ENCODE results near the gene FLNC. TPM values are rescaled to one million over a fixed set of nuclear protein-coding genes. Genes with fewer than 3 reads are reported as not detected.

Gene FLNC
- total RNA-seq, 1 donor from 2014 or later = 149 TPM

GRCh38 chr7:128794436-128794835, 35.8 kb upstream of the FLNC start:
- TF ChIP-seq CTCF (conservative IDR thresholded peaks at IDR 0.05; ENCODE audit: low read depth, low read length) = no peak
- no peak for DNase-seq (ENCODE audit: low read depth)
- no peak overlapping the region for H3K4me3 ChIP-seq (ENCODE audit: low read depth, low read length)

- DNase-seq (ENCODE audit: low read depth) = no peak
- no peak overlapping the region for H3K4me3 ChIP-seq (ENCODE audit: low read depth, low read length)
- TF ChIP-seq CTCF (conservative IDR thresholded peaks at IDR 0.05; ENCODE audit: low read depth, low read length) = no peak
Observed at GRCh38 chr7:128795129-128795528, 35.1 kb upstream of the FLNC start.

- TF ChIP-seq CTCF (conservative IDR thresholded peaks at IDR 0.05; ENCODE audit: low read depth, low read length) = no peak
- DNase-seq (ENCODE audit: low read depth) = no peak
- H3K4me3 ChIP-seq (ENCODE audit: low read depth, low read length) = no peak overlapping the region
Observed at GRCh38 chr7:128796327-128796726, 33.9 kb upstream of the FLNC start.

- H3K4me3 ChIP-seq (ENCODE audit: low read depth, low read length) = no peak overlapping the region
- DNase-seq (ENCODE audit: low read depth) = no peak
- TF ChIP-seq CTCF (conservative IDR thresholded peaks at IDR 0.05; ENCODE audit: low read depth, low read length) = no peak
Observed at GRCh38 chr7:128799451-128799850, 30.8 kb upstream of the FLNC start.

GRCh38 chr7:128800567-128800966, 29.6 kb upstream of the FLNC start:
- TF ChIP-seq CTCF (conservative IDR thresholded peaks at IDR 0.05; ENCODE audit: low read depth, low read length) = no peak
- DNase-seq (ENCODE audit: low read depth) = no peak
- no peak overlapping the region for H3K4me3 ChIP-seq (ENCODE audit: low read depth, low read length)

GRCh38 chr7:128801003-128801402, 29.2 kb upstream of the FLNC start:
- no peak for TF ChIP-seq CTCF (conservative IDR thresholded peaks at IDR 0.05; ENCODE audit: low read depth, low read length)
- no peak for DNase-seq (ENCODE audit: low read depth)
- H3K4me3 ChIP-seq (ENCODE audit: low read depth, low read length) = no peak overlapping the region

GRCh38 chr7:128801667-128802418, 28.4 kb upstream of the FLNC start:
- no peak for DNase-seq (ENCODE audit: low read depth)
- no peak overlapping the region for H3K4me3 ChIP-seq (ENCODE audit: low read depth, low read length)
- no peak for TF ChIP-seq CTCF (conservative IDR thresholded peaks at IDR 0.05; ENCODE audit: low read depth, low read length)
